Fibroblast of gingiva (primary cell): Measurements from ENCODE around the gene CD300LB.
"Not testable (repeated sequence)": the region's sequence is repeated elsewhere in the genome, so short reads cannot be mapped to it uniquely, and the experiment has no call there.

Source experiments
- DNase-seq: peaks from one replicate; pipeline ENCODE4 v3.0.0-alpha.2; 2011; ENCODE audit warnings: low read depth

CD300LB gene

GRCh38 chr17:74525781-74526288 lies 5.4 kb downstream of the CD300LB start:
- DNase-seq: no peak

- DNase-seq: no peak
Observed at GRCh38 chr17:74525465-74525725, 5.9 kb downstream of the CD300LB start.

- no peak for DNase-seq
Observed at GRCh38 chr17:74524653-74525464, 6.4 kb downstream of the CD300LB start.

- no peak for DNase-seq
Observed at GRCh38 chr17:74523308-74523707, 8.0 kb downstream of the CD300LB start.

GRCh38 chr17:74522381-74523105 lies 8.7 kb downstream of the CD300LB start:
- DNase-seq: no peak

- no peak for DNase-seq
Observed at GRCh38 chr17:74521701-74522201, 9.5 kb downstream of the CD300LB start.

GRCh38 chr17:74520790-74521480 lies 10.3 kb downstream of the CD300LB start:
- no peak for DNase-seq

GRCh38 chr17:74520016-74520434 lies 11.2 kb downstream of the CD300LB start:
- no peak for DNase-seq

GRCh38 chr17:74518413-74518981 lies 12.8 kb downstream of the CD300LB start:
- not testable (repeated sequence) for DNase-seq

- DNase-seq: no peak
Observed at GRCh38 chr17:74516561-74517328, 14.5 kb downstream of the CD300LB start.

- DNase-seq: no peak
Observed at GRCh38 chr17:74515941-74516340, 15.3 kb downstream of the CD300LB start.

GRCh38 chr17:74514632-74515334 lies 16.5 kb downstream of the CD300LB start:
- no peak for DNase-seq

GRCh38 chr17:74513987-74514631 lies 17.2 kb downstream of the CD300LB start:
- peak; percentile 7 for DNase-seq

- DNase-seq: no peak
Observed at GRCh38 chr17:74512624-74513091, 18.6 kb downstream of the CD300LB start.

GRCh38 chr17:74512036-74512435 lies 19.2 kb downstream of the CD300LB start:
- DNase-seq: peak; percentile 11

- no peak for DNase-seq
Observed at GRCh38 chr17:74508156-74508555, 23.1 kb downstream of the CD300LB start.

GRCh38 chr17:74503949-74504348 lies 27.3 kb downstream of the CD300LB start:
- not testable (repeated sequence) for DNase-seq

GRCh38 chr17:74502861-74503260 lies 28.4 kb downstream of the CD300LB start:
- DNase-seq: no peak

GRCh38 chr17:74499992-74500391 lies 31.3 kb downstream of the CD300LB start:
- DNase-seq: no peak

- DNase-seq: no peak
Observed at GRCh38 chr17:74497471-74497870, 33.8 kb downstream of the CD300LB start.
